Kasumi-1 (cell line): ENCODE data around the gene CDK19.
"Not testable (repeated sequence)": the region's sequence is repeated elsewhere in the genome, so short reads cannot be mapped to it uniquely, and the experiment has no call there.

ENCODE experiments used
- DNase-seq, 2 experiments: peaks; one replicate each; lab custom pipeline; 2025; lab: John Stamatoyannopoulos, UW

The CDK19 gene

GRCh38 chr6:110620065-110620464 lies 195.2 kb downstream of the CDK19 start:
- DNase-seq, result no peak

DNA sequence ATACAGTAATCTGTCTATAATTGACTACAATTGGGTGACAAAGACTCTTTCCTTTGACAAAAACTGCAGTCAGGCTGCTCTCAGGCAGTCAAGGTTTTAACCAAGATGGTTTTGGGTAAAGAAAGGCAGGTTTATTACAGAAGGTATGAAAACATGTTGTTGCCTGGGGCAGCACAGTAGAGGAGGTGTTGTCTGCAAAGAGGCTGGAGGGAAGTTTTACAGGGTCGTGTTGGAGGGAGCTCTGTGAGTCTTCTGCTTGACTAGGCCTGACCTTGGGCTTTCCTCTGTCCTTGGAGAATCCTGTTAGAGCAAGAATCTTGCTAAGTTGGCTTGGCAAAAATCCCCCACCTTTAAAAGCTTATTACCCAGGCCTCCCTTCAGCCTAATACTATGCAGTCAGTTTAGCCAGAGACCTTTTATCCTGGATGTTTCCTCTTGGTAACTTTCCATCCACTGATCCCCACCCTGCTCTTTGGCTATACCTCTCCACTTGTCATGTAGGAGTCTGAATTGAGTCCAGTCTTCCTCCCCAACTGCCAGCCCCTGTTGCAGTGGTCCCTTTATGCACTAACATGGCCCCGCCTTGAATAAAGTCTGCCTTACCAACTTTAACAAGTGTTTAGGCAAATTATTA lies 195.9 kb downstream of the CDK19 start:
- no peak for DNase-seq

DNA sequence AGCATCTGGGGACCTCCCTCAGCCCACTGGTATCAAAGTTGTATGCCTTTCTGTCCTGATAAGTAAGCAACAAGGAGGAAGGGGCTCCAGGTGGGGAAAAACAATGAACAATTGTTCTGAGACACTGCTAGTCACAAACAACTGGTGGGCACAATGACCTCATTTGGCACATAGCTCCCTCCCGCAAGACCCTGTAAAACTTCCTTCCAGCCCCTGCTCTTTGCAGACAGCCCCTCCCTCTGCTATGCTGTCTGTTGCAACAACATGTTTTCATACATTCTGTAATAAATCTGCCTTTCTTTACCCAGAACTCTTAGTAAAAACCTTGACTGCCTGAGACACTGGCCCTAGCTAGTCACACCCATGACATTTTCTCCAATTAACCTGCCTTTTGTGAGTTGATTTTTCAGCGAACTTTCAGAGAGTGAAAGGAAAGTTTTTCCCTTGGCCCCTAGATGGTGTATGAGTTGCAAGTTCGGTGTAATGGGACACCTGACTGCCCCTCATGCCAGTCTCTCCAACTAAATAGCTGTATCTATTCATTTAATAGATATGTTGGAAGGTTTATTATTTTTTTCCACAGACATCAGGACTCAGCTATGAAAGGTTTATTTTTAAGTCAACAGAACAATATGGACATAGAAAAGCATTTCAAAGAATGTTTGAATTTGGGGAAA lies 196.5 kb downstream of the CDK19 start:
- DNase-seq, result peak; percentile 47 to 67

GRCh38 chr6:110617057-110617456 lies 198.2 kb downstream of the CDK19 start:
- DNase-seq, result peak in 1 of 2 experiments; percentile 12

DNA sequence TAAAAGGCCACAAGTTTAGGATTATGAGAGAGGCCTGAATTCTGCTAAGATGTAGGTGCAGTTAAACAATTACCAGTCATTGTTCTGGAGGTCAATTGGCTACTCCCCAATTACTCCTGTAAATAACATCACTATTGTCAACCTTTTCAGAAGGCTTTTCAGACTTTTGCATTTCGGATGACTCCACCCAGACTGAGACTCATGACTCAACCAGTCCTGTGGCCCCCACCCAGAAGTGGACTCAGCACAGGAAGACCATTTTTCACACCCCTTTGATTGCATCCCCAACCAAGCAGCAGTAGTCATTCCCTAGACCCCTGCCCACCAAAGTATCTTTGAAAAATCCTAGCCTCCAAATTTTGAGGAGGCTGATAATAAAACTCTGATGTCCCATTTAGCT lies 199.5 kb downstream of the CDK19 start:
- DNase-seq, result no peak

DNA sequence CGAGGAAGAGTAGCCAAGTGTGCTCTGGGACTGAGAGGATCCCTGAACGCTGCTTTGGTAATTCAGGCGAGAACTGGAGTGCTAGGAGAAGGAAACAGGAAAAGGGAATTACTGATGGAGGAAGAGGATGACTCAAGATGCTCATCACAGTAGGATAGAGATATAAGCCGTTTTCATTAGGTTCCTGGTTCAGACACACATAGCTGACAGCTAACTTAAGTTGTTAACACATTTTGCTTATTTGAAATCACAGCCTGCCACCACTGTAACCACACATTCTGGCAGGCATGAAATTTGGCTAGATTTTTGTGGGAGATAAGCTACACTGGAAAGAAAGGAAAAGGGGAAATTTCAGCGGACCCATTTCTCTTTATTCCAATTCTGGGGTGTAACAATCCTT lies 200.7 kb downstream of the CDK19 start:
- DNase-seq, result no peak

- DNase-seq, result no peak
Observed at GRCh38 chr6:110614106-110614505, 201.2 kb downstream of the CDK19 start.

DNA sequence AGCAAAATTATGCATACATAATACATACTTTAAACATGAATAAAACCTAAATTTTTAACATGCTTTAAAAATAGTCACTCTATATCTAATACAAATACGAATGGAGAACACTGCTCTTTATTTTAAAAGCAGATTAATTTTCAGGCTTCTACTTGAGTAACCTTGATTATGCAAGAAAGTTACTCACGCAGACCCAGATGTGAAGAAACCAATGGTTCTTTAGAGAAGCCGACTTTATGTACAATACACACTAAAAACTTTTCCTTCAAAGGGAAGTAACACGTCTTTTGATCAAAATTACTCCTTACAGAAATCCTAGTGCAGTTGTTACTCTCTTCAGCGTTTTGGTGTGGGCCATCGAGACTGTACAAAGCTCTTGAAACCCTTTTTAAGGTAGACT lies 201.9 kb downstream of the CDK19 start:
- no peak for DNase-seq

GRCh38 chr6:110612298-110612697 lies 203.0 kb downstream of the CDK19 start:
- no peak for DNase-seq

DNA sequence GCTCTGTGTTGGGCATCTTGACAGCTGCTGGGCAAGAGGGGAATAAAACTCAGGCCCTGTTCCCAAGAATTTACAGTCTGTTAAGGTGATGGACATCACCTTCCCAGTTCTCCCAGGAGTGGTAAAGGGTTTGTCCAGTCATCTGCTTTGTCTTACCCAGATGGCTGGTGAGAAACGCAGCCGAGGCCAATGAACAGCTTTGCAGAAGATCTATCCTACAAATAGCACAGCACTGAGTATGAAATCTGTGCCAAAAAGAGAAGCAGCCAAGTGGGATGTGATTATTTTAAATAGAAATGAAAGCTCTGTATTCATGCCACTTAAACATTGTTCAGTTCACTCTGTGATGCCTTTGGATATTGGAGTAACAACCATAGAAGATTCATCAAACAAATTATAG lies 206.2 kb downstream of the CDK19 start:
- no peak for DNase-seq

GRCh38 chr6:110608151-110608550 lies 207.1 kb downstream of the CDK19 start:
- no peak for DNase-seq

DNA sequence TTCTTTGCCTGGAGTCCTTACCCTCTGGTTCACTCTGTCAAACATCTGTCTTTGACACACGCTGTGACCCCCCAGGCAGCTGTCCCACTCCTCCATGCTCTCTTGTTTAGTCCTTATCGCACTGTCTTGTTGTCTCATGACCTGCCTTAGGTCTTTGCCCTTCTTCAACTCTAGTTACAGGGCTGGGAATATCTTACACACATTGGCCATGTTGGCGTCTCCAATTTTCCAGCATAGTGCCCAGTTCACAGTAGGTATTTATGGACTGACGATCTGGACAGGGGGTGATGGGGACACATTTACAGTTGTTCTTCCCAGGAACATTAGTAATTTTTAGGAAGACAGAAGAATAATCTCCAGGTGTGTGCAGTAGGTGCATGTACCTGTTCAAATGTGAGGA lies 209.1 kb downstream of the CDK19 start:
- DNase-seq, result no peak

- DNase-seq, result not testable (repeated sequence)
Observed at GRCh38 chr6:110600640-110601039, 214.6 kb downstream of the CDK19 start.

DNA sequence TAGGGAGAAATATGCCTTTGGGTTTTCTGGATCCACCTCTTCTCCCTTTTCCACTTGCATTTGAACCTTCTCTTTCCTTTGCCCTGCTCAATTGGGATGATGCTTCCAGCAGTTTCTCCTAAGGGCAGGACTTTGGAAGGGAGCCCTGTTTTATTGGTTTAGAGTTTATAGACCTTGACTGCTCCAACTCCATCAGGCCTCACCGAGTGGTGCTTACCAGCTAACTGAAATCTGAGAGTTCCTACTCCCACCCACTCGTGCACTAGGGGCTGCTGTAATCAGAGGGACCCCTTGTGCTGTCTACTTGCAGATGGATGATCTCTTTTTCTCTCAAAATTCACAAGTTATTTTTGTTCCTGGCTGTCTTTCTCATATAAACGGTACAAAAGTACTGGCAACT lies 217.5 kb downstream of the CDK19 start:
- no peak for DNase-seq

DNA sequence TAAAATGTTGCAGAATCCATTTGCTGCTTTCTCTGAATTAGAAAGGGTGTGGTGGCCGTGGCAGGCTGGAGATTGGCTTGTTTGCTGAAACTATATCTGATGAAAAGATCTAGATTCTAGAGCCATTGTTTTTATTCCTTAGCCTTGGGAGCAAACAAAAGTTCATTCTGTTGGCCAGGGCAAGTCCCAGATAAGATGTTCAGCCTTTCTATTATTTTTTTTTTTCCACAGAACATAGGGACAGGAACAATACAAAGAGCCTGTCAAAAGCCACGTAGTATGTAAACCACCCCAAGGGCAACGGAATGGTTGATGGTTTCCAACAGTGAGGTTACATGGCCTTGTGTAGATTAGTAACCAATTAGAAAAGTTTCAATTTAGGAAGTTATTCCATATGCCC lies 218.9 kb downstream of the CDK19 start:
- DNase-seq, result no peak

DNA sequence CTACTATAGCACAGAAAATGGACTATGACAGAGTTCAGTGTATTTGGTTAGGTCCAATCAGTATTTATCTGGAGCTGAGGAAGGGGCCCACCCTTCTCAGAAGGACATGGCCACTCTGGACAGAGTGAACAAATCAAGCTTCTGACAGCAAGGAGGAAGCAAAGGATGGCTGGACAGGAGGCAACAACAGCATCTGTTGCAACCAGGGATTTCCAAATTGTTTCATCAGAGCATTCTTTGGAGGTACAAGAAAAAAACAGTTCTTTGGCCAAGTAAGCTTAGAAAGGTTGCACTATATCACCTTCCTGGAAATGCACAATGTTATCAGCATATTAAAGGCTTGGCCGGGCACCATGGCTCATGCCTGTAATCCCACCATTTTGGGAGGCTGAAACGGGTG lies 220.2 kb downstream of the CDK19 start:
- no peak for DNase-seq

GRCh38 chr6:110593637-110594036 lies 221.6 kb downstream of the CDK19 start:
- DNase-seq, result no peak

DNA sequence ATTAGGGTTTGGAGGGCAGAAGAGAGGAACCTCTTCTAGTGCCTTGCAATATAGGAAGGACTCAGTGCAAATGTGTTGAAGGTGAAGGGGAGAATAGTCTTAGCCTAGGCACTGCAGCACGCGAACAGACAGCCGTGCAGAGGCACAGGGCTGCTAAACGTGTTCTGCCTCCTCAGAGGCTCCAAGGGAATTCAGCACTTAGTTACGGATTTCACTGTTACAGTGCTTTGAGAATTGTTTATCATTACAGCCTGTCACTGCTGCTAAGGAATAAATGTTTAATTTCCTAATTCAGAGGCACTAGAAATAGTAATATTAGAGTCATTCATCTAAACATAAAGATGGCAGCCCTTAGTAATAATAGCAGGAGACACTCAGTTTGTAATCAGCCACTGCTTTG lies 222.5 kb downstream of the CDK19 start:
- no peak for DNase-seq

DNA sequence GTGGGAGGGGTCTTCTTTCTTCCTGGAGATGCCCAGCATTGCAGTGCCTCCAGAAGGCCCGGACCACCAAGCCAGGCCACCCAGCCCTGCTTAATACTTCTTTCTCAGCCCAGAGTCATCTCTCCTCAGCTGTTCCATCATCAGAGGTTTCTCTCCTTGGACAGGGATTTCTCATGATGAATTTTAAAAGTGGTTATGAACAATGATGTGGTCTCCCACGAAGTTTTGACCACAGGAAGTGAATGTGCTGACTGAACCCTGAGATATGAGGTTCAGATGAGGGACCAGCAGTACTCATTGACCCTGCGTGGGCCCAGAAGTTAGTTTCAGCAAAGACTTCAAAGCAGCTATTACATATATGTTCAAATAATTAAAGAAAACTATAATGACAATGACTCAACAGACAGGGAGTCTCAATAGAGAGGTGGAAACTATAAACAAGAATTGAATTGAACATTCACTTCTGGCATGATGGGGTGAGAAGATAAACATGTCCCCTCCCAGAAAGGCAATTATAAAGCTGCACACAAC lies 224.4 kb downstream of the CDK19 start:
- DNase-seq, result no peak

GRCh38 chr6:110589865-110590513 lies 225.3 kb downstream of the CDK19 start:
- no peak for DNase-seq

- DNase-seq, result no peak
Observed at GRCh38 chr6:110587328-110587727, 227.9 kb downstream of the CDK19 start.

DNA sequence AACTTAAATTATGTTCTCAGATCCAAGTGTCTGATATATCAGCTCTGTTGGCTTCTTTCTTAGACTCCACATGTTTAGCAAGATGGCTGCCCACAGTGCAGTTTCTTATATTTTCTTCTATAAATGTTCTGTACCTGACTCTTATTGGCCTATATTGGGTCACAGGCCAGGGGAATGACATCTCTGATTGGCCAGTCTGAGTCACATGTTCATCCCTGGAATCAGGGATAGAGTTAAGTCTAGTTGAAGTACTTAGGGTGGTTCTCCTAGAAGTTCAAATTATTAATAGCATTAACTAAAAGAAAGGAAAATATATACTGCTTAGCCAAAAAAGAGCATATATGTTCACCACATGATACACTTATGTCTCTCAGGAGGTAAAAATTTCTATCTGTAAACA lies 233.6 kb downstream of the CDK19 start:
- DNase-seq, result no peak

GRCh38 chr6:110577596-110578167 lies 237.6 kb downstream of the CDK19 start:
- DNase-seq, result not testable (repeated sequence)
